ENCODE data around the gene CHAC1.

DNA sequence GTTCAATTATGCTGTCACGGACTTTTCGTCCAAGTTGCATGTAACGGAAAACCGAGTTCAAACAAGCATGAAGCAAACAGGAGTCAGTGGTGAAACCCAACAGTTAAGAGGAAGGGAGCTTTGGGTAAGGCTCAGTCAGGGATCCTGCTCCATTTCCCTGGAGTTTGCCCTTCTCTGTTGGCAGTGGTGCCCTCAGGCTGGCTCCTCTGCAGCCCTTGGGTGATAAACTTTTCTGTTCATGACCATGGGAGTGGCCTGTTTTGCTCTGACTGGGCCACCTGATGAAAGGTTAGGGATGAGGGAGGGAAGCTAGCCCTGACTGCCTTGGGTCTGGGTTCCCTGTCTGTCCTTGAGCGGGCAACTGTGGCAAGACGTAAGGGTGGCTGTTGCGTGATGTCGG, 16.1 kb downstream of the CHAC1 start:
- TF ChIP-seq CTCF (conservative IDR thresholded peaks at IDR 0.05 in 1 of 2, IDR thresholded peaks at IDR 0.05 in 1 of 2; ENCODE audit: low read depth in 1 of 2, low read length in 2 of 2) = no peak
- no peak for TF ChIP-seq EZH2 (IDR thresholded peaks at IDR 0.05; ENCODE audit: low read length, missing control alignments)

All from fibroblast of lung (primary cell).